8988T (cell line): ENCODE results near the gene HNF4A.

Source experiments
- DNase-seq: peaks from one replicate; pipeline ENCODE4 v3.0.0; 2011

Gene HNF4A

DNA sequence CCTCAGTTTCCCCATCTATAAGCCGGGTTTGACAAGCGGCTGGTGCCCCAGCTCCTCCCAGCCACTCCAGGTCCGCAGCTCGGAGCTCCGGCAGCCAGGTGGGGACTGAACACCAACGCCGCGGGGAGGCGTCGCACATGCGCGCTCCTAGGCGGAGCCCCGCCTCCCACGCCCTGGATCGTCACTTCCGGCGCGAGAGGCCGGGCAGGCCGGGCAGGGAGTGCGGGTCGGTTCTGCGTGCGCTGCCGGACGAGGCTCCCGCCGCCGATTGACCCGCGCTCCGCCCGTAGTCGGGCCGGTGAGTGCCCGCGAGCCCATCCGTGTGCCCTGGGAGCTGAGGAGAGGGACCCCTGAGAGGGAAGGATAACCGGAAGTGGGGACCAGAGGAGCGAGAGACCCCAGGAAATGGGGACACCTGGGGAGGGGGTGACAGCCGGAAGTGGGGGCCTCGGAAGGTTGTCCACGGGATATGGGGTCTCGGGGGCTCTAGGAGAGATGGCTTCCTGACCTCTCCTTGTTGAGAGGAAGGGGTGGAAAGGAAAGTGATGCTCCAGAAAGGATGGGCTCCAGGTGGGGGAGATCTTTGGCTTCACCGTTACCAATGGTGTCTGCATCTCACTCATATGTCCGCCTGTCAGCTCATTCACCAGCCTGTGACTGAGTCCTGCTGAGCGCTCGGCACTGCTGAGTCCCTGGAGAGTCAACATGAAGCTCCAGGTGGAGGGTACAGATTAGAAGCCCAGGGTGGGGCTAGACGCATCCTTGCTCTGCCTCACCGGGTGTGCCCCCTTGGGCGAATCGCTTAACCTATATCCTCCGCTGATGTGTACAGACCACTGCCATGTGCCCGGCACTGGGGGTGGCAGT is 120.4 kb downstream of the HNF4A start, which contains the start of gene TTPAL:
TSS of gene TTPAL (plus strand) at position 181 of the 867 bp plus-strand sequence. CDS start 4,126 bp downstream, outside the sequence.
- peak; percentile 84 for DNase-seq

- no peak for DNase-seq
Observed at GRCh38 chr20:44477151-44477550, 121.7 kb downstream of the HNF4A start.

- no peak for DNase-seq
Observed at GRCh38 chr20:44478206-44478605, 122.7 kb downstream of the HNF4A start.

DNA sequence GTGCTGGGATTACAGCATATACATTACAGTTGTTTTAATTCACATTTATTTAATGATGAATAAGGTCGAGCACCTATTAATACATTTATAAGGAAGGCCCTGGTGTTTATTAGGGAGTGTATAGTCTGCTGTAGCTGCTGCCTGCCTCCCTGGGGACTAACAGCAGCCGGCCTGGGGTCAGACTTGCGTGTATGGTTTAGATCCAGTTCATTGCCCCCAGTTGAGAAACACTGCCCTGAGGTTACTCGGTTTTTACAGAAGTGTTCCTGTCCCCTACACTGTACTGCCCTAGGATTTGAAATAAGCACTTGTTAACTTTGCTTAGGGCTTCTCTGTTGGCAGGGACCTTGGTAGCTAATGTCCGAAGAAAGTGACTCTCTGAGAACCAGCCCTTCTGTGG is 124.1 kb downstream of the HNF4A start:
- DNase-seq: no peak

GRCh38 chr20:44480097-44480496 is 124.6 kb downstream of the HNF4A start:
- no peak for DNase-seq

DNA sequence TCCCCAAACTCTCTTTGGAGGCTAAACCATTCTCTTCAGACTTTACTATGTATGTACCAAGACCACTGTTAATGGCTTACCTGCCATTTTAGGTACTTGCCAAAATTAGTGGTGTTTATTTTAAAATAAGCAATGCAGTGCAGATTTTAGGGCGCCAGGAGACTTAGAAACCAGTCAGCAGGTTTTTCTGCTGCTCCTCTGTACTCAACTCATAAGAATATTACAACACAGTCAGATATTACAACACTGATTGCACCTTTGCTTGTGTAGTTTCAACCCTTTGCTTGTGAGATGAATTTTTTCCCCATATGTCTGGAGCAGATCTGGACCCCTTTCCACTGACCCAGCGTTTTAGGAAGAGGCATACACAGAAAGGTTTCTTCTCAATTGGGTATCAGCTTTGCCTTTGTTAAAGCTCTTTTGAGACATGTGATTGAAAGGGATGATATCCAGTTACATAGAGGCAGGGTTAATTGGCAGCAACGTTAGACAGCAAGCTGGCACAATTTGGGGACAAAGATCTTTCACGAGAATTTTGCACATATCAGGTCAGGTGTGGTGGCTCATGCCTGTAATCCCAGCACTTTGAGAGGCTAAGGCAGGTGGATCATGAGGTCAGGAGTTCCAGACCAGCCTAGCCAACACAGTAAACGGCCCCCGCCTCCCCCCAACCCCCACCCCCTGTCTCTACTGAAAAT is 126.4 kb downstream of the HNF4A start:
- DNase-seq: no peak

DNA sequence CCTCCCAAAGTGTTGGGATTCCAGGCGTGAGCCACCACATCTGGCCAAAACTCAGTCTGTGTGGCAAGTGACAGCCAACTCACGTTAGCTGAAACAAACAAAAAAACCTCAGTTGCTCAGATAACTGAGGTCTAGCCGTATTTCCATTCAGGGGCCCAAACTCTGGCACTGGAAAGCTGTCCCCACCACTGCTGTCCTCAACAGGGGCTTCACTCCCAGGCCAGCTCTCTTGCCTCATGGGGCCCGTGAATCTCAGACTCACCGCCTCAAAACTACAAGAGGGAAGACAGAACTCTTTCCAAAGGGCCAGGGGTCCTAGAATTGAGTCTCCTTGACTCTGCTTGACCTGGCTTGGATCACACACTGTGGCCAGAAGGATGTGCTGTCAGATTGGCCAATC is 127.6 kb downstream of the HNF4A start:
- DNase-seq: no peak
